ENCODE measurements around the gene CPAMD8.
A peak's percentile ranks its signal among the peaks of the same experiment; 100 is the strongest.

CPAMD8 gene

DNA sequence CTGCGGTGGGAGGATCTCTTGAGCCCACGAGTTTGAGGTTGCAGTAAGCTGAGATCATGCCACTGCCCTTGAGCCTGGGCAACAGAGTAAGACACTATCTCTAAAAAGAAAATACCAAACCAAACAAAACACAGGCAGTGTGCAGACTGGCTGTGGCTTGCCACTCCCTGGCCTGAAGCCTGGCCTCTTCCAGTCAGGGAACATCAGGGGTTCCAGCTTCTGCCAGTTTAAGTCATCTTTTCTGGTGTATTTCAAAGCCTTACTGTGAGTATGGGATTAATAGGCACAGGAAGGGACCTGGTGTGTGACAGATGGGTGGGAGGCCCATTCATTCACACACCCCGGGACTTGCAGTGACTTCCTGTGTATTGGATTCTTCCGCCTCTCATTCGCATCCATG is 164.8 kb downstream of the CPAMD8 start:
- TF ChIP-seq, protein P1, sequence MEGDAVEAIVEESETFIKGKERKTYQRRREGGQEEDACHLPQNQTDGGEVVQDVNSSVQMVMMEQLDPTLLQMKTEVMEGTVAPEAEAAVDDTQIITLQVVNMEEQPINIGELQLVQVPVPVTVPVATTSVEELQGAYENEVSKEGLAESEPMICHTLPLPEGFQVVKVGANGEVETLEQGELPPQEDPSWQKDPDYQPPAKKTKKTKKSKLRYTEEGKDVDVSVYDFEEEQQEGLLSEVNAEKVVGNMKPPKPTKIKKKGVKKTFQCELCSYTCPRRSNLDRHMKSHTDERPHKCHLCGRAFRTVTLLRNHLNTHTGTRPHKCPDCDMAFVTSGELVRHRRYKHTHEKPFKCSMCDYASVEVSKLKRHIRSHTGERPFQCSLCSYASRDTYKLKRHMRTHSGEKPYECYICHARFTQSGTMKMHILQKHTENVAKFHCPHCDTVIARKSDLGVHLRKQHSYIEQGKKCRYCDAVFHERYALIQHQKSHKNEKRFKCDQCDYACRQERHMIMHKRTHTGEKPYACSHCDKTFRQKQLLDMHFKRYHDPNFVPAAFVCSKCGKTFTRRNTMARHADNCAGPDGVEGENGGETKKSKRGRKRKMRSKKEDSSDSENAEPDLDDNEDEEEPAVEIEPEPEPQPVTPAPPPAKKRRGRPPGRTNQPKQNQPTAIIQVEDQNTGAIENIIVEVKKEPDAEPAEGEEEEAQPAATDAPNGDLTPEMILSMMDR (conservative IDR thresholded peaks at IDR 0.05), result no peak
- 0 out of 2 replicates have a peak overlapping the region, but pooled peaks have one; percentile 6 for H3K27ac ChIP-seq

DNA sequence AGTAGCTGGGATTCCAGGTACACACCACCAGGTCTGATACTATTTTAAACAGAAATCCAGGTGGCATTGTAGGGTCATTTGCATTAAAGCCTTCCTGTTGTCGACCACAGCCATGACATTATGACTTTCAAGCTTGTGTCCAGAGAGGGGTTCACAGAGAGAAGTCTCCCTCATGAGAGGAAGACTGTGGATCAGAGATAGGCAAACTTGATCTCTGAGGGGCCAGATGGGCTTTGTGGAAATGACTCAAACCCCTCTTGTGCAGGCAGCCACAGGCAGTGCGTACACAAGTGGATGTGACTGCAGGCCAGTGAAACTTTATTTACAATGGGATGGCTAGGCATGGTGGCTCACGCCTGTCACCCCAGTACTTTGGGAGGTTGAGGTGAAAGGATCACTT is 165.6 kb downstream of the CPAMD8 start:
- TF ChIP-seq, protein P1 (conservative IDR thresholded peaks at IDR 0.05), result no peak
- H3K27ac ChIP-seq, result no peak overlapping the region

DNA sequence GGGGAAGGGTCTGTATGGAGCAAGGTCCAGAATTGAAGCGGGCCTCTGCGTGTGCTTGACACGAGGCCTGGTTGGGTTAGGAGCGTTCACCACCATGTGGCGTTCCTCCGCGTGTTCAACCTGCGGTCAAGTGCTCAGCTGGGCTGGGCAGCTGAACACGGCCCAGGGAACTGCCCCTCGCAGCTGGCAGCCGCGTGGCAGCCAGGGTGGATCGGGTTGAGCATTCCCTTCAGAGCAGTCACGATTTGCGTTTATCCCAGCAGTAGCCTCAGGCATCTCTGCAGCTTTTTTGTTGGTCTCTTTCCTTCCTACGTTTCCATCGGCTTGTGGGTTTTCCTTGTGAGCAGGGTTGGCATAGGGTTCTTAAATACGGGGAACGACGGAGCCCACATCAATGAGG is 166.5 kb downstream of the CPAMD8 start:
- TF ChIP-seq, protein P1 (conservative IDR thresholded peaks at IDR 0.05), result no peak
- H3K27ac ChIP-seq, result no peak overlapping the region

DNA sequence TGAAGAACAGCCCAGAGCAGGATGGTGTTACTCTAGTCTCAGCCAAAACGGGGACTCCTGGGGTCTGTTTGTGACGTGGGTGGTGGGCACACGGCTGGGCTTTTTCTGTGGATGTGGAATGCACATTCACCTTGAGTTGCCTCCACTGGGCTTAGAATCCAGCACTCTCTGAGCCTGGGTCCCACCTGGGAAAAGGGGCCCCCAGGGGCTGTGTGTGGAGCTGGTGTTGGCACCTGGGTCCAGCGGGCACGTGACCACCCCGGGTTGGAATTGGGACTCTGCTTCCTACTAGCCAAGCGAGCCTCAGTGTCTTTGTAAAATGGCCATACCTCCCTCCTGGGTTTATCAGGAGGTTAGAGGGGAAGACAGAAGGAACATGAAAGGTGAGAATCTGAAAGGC is 167.0 kb downstream of the CPAMD8 start:
- H3K27ac ChIP-seq, result no peak overlapping the region
- TF ChIP-seq, protein P1 (conservative IDR thresholded peaks at IDR 0.05), result no peak

DNA sequence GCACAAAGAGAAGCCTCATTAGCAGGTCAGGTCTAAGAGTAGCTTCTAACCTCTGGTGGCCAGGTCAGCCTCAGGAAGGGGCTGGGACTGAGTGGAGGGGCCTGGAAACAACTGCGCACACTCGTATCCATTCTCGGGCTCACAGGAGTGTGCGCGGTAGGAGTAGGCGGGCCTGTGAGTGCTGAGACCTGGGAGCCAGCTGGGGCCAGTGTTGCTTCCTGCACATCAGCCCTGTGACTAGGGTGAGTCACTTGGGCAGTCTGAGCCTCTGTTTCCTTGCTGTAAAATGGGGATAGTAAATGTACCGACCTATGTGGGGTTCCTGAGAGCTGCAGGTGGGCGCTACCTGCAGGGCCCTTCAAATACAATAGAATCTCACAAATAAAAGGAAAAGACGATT is 170.5 kb downstream of the CPAMD8 start:
- TF ChIP-seq, protein P1 (conservative IDR thresholded peaks at IDR 0.05), result no peak

DNA sequence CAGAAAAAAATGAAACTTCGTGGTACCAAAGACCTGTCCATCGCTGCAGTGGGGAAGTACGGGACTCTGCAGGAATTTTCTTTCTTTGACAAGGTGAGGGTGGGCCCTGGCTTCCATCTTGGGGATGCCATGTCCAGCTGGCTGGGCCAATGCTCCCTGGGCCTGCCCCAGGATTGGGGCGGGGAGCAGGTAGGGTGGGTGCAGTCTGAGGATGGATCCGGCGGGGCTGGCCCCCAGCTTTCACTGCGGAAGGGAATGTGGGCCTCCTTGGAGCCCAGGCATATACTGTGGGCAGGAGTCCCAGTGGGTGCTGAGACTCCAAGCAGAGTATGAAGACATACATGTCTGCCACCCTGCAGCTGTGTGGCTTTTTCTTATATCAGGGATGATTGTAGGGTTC is 173.5 kb downstream of the CPAMD8 start:
- H3K27ac ChIP-seq, result no peak overlapping the region
- TF ChIP-seq, protein P1 (conservative IDR thresholded peaks at IDR 0.05), result no peak

More for the DNA sequence above, 170.5 kb downstream of the CPAMD8 start:
- no peak overlapping the region for H3K27ac ChIP-seq

DNA sequence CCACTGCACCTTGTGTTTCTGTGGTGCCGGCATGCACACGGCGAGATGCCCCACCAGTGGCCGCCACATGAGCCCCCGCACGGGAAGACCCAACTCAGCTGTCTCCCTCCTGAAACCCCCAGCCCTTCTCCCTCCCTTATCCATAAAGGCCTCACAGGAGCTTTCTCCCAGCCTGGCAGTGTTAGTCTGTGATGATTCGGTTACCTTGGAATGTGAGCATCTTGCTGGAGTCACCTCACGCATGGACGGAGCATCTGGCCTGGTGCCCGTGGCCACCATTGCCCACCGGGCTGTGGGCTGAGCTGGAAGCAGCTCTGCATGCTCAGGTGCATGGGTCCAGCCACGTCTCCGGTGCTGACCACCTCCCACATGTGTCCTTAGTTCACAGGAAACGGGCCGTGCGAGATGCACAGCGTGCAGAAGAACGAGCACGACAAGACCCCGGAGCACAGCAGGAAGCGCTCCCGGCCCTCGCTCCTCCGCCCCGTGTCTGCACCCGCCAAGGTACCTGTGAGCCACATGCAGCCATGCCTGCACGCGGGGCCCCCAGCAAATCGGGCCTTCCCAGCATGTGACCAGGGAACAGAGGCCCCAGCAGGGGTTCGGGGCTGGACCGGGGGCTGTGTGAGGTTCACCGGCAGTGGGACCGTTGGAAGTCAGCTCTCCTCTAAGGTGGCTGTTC is 175.4 kb downstream of the CPAMD8 start:
- no peak overlapping the region for H3K27ac ChIP-seq
- TF ChIP-seq, protein P1 (conservative IDR thresholded peaks at IDR 0.05), result no peak
